Osteoblast (primary cell): Measurements from ENCODE around the gene CDC27. TPM values are rescaled to one million over a fixed set of nuclear protein-coding genes. Genes with fewer than 3 reads are reported as not detected.

ENCODE experiments used
- total RNA-seq: library from RNA; depleted of rRNA; stranded (reverse); fragments of >200 nt; gene quantifications from 2 replicates; pipeline ENCODE4 v1.2.3, GENCODE V29; 2012

CDC27 gene
- total RNA-seq, 1 donor = 80.3 TPM

Other genes starting within 250 kb of the CDC27 start
- gene RPRML, start 210.0 kb downstream of the CDC27 start, total RNA-seq = not detected in 2 replicates
- gene MYL4, start 20.1 kb upstream of the CDC27 start, total RNA-seq = 0.72 TPM in 1 of 2 replicates, not detected in the other
- 31.5 and 39.8 TPM in 2 replicates for gene ITGB3, start 64.5 kb upstream of the CDC27 start, total RNA-seq
- gene EFCAB13, start 134.7 kb upstream of the CDC27 start, total RNA-seq = 5.3 and 6.9 TPM in 2 replicates